K562 (cell line): ENCODE results near the gene PDK3. TPM values are rescaled to one million over a fixed set of nuclear protein-coding genes. Genes with fewer than 3 reads are reported as not detected.

Experiments
- ATAC-seq: fragments of 200-7000 bp; cut with Tn5 transposase; 3 replicates; pipeline ENCODE4 v1.9.1; 2020; ENCODE audit warnings: moderate library complexity
- BruUV-seq: library from RNA; stranded (reverse); fragments of 400-500 nt; replicated peaks from 2 replicates; lab custom pipeline; 2021; lab: Mats Ljungman, UMichigan
- CTCF ChIA-PET: fragments of 300-600 bp; formaldehyde crosslinking; extraction: SDS; loops from one replicate; lab custom pipeline; 2021; ENCODE audit warnings: low intra/inter-chr PET ratio; lab: Yijun Ruan, JAX
- POLR2A ChIA-PET: fragments of 300-600, 350-650 bp; sonication (Branson Sonifier 250); formaldehyde crosslinking; extraction: SDS; loops from one replicate; lab custom pipeline; 2021; ENCODE audit warnings: antibody characterized with exemption, inconsistent platforms; lab: Yijun Ruan, JAX
- DNase-seq, 4 experiments: peaks; one replicate each; pipeline versions ENCODE4 v3.0.0 to v3.0.0-alpha.2; 2011 to 2018; ENCODE audit warnings: low spot score in 3 of 4, mixed read lengths in 3 of 4; ENCODE audit errors: extremely low read depth in 1 of 4
- FAIRE-seq: peaks from 2 replicates; lab custom pipeline; 2011; peaks lifted over from hg19 to GRCh38; lab: Jason Lieb, UNC
- H2AFZ ChIP-seq: 2 replicates; pipeline ENCODE4 v1.6.0; 2011; ENCODE audit warnings: low read depth, low read length, control low read depth, inconsistent platforms
- H3K27ac ChIP-seq: fragments of 200-600 bp; 3 replicates; pipeline ENCODE4 v1.8.0; 2011; ENCODE audit warnings: low read depth, mild to moderate bottlenecking, control low read depth, inconsistent platforms, low read length, moderate library complexity, mixed read lengths; ENCODE audit errors: extremely low read depth
- H3K27me3 ChIP-seq, 2 experiments: fragments of 300-600 bp in 1 of 2; 2 replicates in 1 of 2; 3 replicates in 1 of 2; pipeline versions ENCODE4 v1.6.0 to v1.8.0; 2011; ENCODE audit warnings: inconsistent platforms in 2 of 2, low read length in 2 of 2, mild to moderate bottlenecking in 1 of 2, mixed read lengths in 1 of 2, moderate library complexity in 1 of 2; ENCODE audit not compliant: control insufficient read depth in 2 of 2, insufficient read depth in 2 of 2
- H3K36me3 ChIP-seq: fragments of 300-600 bp; 3 replicates; pipeline ENCODE4 v1.8.0; 2011; ENCODE audit warnings: mild to moderate bottlenecking, low read length, inconsistent platforms; ENCODE audit not compliant: control insufficient read depth, insufficient read depth
- H3K4me1 ChIP-seq, 2 experiments: fragments of 200-600 bp in 1 of 2; replicated peaks in 1 of 2; 2 replicates in 1 of 2; 3 replicates in 1 of 2; pipeline versions ENCODE4 v1.5.1 to v1.8.0; 2011; ENCODE audit warnings: inconsistent platforms in 2 of 2, low read length in 2 of 2, mild to moderate bottlenecking in 1 of 2, mixed read lengths in 1 of 2, moderate library complexity in 1 of 2; ENCODE audit not compliant: control insufficient read depth in 2 of 2, insufficient read depth in 2 of 2
- H3K4me2 ChIP-seq: 2 replicates; pipeline ENCODE4 v1.6.1; 2011; ENCODE audit warnings: low read length, control low read depth, inconsistent platforms, mixed read lengths; ENCODE audit not compliant: insufficient read depth
- H3K4me3 ChIP-seq: fragments of 200-600 bp; sonication (generic), shearing (Covaris generic); 2 replicates; pipeline ENCODE4 v1.5.1; 2016; ENCODE audit warnings: control low read depth, inconsistent platforms
- H3K79me2 ChIP-seq: fragments of 200-600 bp; 3 replicates; pipeline ENCODE4 v1.8.0; 2011; ENCODE audit warnings: low read length, inconsistent platforms; ENCODE audit not compliant: control insufficient read depth, insufficient read depth
- H3K9ac ChIP-seq, 2 experiments: 2 replicates each; pipeline versions ENCODE4 v1.6.0 to v1.6.1; 2011; ENCODE audit warnings: low read depth in 2 of 2, low read length in 2 of 2, control low read depth in 1 of 2, inconsistent platforms in 1 of 2, mild to moderate bottlenecking in 1 of 2, mixed read lengths in 1 of 2; ENCODE audit not compliant: insufficient read depth in 1 of 2
- H3K9me1 ChIP-seq: one replicate; pipeline ENCODE4 v1.6.0; 2011; ENCODE audit warnings: inconsistent platforms, mild to moderate bottlenecking, low read length, moderate library complexity; ENCODE audit not compliant: control insufficient read depth, insufficient read depth
- H3K9me3 ChIP-seq: replicated peaks from 2 replicates; pipeline ENCODE4 v1.5.1; 2011; ENCODE audit warnings: low read depth, low read length, inconsistent platforms; ENCODE audit not compliant: control insufficient read depth, insufficient read depth
- H4K20me1 ChIP-seq: replicated peaks from 2 replicates; pipeline ENCODE4 v1.6.1; 2011; ENCODE audit warnings: low read length, inconsistent platforms, mixed read lengths; ENCODE audit not compliant: control insufficient read depth, insufficient read depth
- ARHGAP35 ChIP-seq: fragments of 450-650 bp; IDR thresholded peaks from 2 replicates; pipeline ENCODE4 v1.6.1; 2018; ENCODE audit not compliant: partially characterized antibody
- EP400 ChIP-seq: fragments of 450-650 bp; IDR thresholded peaks from 2 replicates; pipeline ENCODE4 v1.6.1; 2017; ENCODE audit warnings: antibody characterized with exemption, mild to moderate bottlenecking, moderate library complexity
- MYC ChIP-seq, 2 experiments: fragments of 250-450 bp in 1 of 2; sonication (Bioruptor Pico) in 1 of 2; IDR thresholded peaks; 2 replicates each; pipeline versions ENCODE4 v1.5.1 to v1.6.1; 2012 to 2021; ENCODE audit warnings: low read depth in 2 of 2, borderline replicate concordance in 1 of 2, improper control_type of control experiment in 1 of 2, low read length in 1 of 2, mild to moderate bottlenecking in 1 of 2, moderate library complexity in 1 of 2
- SMAD2 ChIP-seq: fragments of 150-350 bp; IDR thresholded peaks from 2 replicates; pipeline ENCODE4 v1.6.1; 2014; ENCODE audit warnings: low read depth, mild to moderate bottlenecking, low read length
- ZNF3 ChIP-seq: fragments of 250-450 bp; sonication (Bioruptor Pico); IDR thresholded peaks from 2 replicates; pipeline ENCODE4 v1.5.0; 2021; ENCODE audit warnings: mild to moderate bottlenecking, moderate library complexity
- ZNF766 ChIP-seq: fragments of 200-800 bp; sonication (Bioruptor generic); conservative IDR thresholded peaks from 2 replicates; pipeline ENCODE4 v1.6.1; 2016; ENCODE audit warnings: missing genetic modification characterization, missing compliant biosample characterization
- WGBS: fragments of 100-300 bp; shearing (Covaris generic); methylation state at CpG from one replicate; pipeline ENCODE4 v1.1.6; 2016; ENCODE audit warnings: low coverage, mixed read lengths; ENCODE audit not compliant: insufficient coverage; ENCODE audit errors: missing lambda C conversion rate; 5-methylcytosine and 5-hydroxymethylcytosine counted together
- in situ Hi-C: fragments of 300-500 bp; cut with MboI; formaldehyde crosslinking; loops from 4 replicates; pipeline ENCODE4 v1.15.0; 2018; ENCODE audit warnings: inconsistent platforms, mixed read lengths
- intact Hi-C: fragments of 100-400 bp; cut with micrococcal nuclease; formaldehyde crosslinking; loops from 2 replicates; pipeline ENCODE4 v1.14.2; 2022
- polyA plus RNA-seq, 8 experiments: library from polyadenylated mRNA; depleted of rRNA in 4 of 8; stranded (reverse) in 5 of 8; unstranded in 3 of 8; fragments of >200 nt; fragmentation: Nextera tagmentation in 2 of 8; fragmentation: Illumina TruSeq in 1 of 8; extraction: Ambion mirVana in 2 of 8; extraction: Trizol in 1 of 8; gene quantifications; 2 replicates each; pipeline versions ENCODE4 v1.2.1 to v1.2.3, GENCODE V29; 2011 to 2014; ENCODE audit warnings: inconsistent platforms in 1 of 8, missing spikeins in 1 of 8
- total RNA-seq, 7 experiments: library from RNA; depleted of rRNA in 6 of 7; stranded (reverse); fragments of >200 nt in 6 of 7; fragmentation: Illumina TruSeq in 2 of 7; extraction: Trizol in 2 of 7; gene quantifications; 2 replicates each; pipeline versions ENCODE4 v1.2.1 to v1.2.3, GENCODE V29; 2011 to 2021; ENCODE audit warnings: low replicate concordance in 1 of 7

Gene PDK3
- total and polyA plus RNA-seq, 9 of the 15 experiments (the other 6 are each of a cell fraction or from before 2014, with no cell fraction given), result 0.20 to 4.9 (median 0.95) TPM

DNA sequence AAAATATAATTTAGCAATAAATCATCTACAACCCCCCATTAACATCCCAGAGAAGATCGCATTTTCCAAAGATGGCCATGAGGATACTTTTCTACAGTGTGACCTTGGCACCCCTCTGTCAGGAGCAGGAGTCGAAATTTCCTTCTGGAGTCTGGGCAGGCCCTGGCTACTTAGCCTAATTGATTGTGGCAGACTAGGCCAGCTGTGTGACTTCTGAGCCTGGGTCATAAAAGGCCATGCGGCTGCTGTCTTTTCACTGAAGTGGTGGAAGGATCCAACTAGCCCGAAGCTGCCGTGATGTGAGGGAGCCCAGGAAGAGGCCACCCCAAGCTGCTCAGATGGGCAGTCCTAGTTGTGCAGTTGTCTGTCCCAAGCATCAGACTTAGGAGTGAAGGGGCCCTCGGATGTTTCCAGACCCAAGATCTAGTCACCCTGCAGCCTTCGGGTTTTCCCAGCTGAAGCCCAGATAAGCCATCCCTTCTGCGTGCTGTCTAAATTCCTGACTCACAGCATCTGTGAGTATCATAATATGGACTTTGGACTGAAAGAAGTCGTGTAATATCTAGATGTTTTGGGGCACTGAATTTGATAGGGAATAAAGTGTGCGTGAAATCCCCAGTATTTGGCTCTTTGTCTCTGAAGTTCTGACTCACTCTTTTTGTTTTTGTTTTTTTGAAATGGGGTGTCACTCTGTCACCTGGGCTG, 21.0 kb downstream of the PDK3 start:
- Histone ChIP-seq H3K9me1 (no peaks in the 10 kb centered on the region), H3K27ac (no peak overlapping the region), H3K9ac (no peak overlapping the region), H3K36me3 (no peaks in the 10 kb centered on the region), H3K4me3 (no peak overlapping the region), H3K9me3 (no peaks in the 10 kb centered on the region), H3K27me3 (peaks cover 0 to 5% of the 10 kb centered on the region in 2 experiments; a peak in 1 of 5 replicates), H2AFZ (no peak overlapping the region), H3K4me2 (no peak overlapping the region), H4K20me1 (no peaks in the 10 kb centered on the region), H3K4me1 (no peaks in the 10 kb centered on the region), H3K79me2 (no peaks in the 10 kb centered on the region)
- intact Hi-C loops, result no loop called here
- FAIRE-seq, result no peak
- CTCF ChIA-PET, result no interaction called here
- no peak for ATAC-seq
- DNase-seq, result no peak
- 8% methylated on average over 10 of the region's 10 CpGs for WGBS
- no TSS peak for BruUV-seq
- in situ Hi-C loops, result no loop called here
- POLR2A ChIA-PET, result interaction anchor here (1.2 kb wide), 1 partner anchor 16 kb away, joined by 3 read pairs; no protein-coding TSS in a partner anchor
- no peak for TF ChIP-seq ARHGAP35
- no peak for TF ChIP-seq ZNF766
- no peak for TF ChIP-seq MYC (IDR thresholded peaks at IDR 0.05; ENCODE audit: low read depth, low read length)
- no peak for TF ChIP-seq MYC (CRISPR knock-in tag; IDR thresholded peaks at IDR 0.05; ENCODE audit: borderline replicate concordance, low read depth)
- no peak for TF ChIP-seq ZNF3 (CRISPR knock-in tag)
- no peak for TF ChIP-seq SMAD2
- TF ChIP-seq EP400, result no peak
